Ovary (tissue), 10 donors: ENCODE results near the gene DUOX1. TPM values are rescaled to one million over a fixed set of nuclear protein-coding genes. Genes with fewer than 3 reads are reported as not detected.
"Not testable (repeated sequence)": the region's sequence is repeated elsewhere in the genome, so short reads cannot be mapped to it uniquely, and the experiment has no call there.

Experiments used
- DNase-seq, 5 donors: peaks; one replicate each; pipeline ENCODE4 v3.0.0-alpha.2; 2019 to 2020
- H3K27ac ChIP-seq, 2 donors: fragments of 200-600 bp; one replicate each; pipeline versions ENCODE4 v1.5.1 to v1.8.0; 2019 to 2022
- H3K27me3 ChIP-seq: fragments of 200-600 bp; one replicate; pipeline ENCODE4 v1.8.0; 2022
- H3K36me3 ChIP-seq: fragments of 200-600 bp; sonication (generic); one replicate; pipeline ENCODE4 v1.5.1; 2019
- H3K4me1 ChIP-seq: one replicate; pipeline ENCODE4 v1.8.1; 2013; ENCODE audit warnings: mild to moderate bottlenecking, moderate library complexity; ENCODE audit not compliant: insufficient read depth
- H3K4me3 ChIP-seq: fragments of 200-600 bp; sonication (generic); one replicate; pipeline ENCODE4 v1.5.1; 2017
- H3K9me3 ChIP-seq, 2 donors: fragments of 200-600 bp in 1 of 2; sonication (generic) in 1 of 2; one replicate each; pipeline versions ENCODE4 v1.5.1 to v1.8.1; 2013 to 2019; ENCODE audit warnings: mild to moderate bottlenecking in 1 of 2, moderate library complexity in 1 of 2
- CTCF ChIP-seq, 3 donors: fragments of 450-650 bp in 2 of 3; fragments of 200-600 bp in 1 of 3; IDR thresholded peaks; one replicate each; pipeline versions ENCODE4 v1.5.1 to v1.8.0; 2016 to 2022; ENCODE audit warnings: antibody characterized with exemption in 3 of 3, mild to moderate bottlenecking in 1 of 3
- EP300 ChIP-seq: sonication (generic); formaldehyde crosslinking; IDR thresholded peaks from one replicate; pipeline ENCODE4 v1.6.1; 2017; ENCODE audit warnings: antibody characterized with exemption
- POLR2A ChIP-seq: fragments of 450-650 bp; IDR thresholded peaks from one replicate; pipeline ENCODE4 v1.6.1; 2017; ENCODE audit warnings: antibody characterized with exemption, mild to moderate bottlenecking, moderate library complexity
- WGBS, 3 donors: extraction: QIAGEN DNeasy Blood & Tissue Kit in 1 of 3; methylation state at CpG; one replicate each; pipeline versions ENCODE4 v1.1.5 to v1.1.7; 2013 to 2017; 5-methylcytosine and 5-hydroxymethylcytosine counted together
- intact Hi-C, 4 donors: fragments of 100-400 bp; cut with DNase I; formaldehyde crosslinking; loops; one replicate each; pipeline versions ENCODE4 v1.11.0 to v1.15.1; 2022 to 2023
- long read RNA-seq, 3 donors: library from polyadenylated mRNA in 2 of 3; unstranded in 2 of 3; transcript quantifications; one replicate each; pipeline ENCODE4 v2.0.0 and lab custom pipeline, GENCODE V29; 2021 to 2026
- polyA plus RNA-seq, 2 donors: library from polyadenylated mRNA; stranded (reverse); fragments of 200-250 nt in 1 of 2; fragments of 350-450 nt in 1 of 2; fragmentation: Illumina TruSeq in 1 of 2; extraction: RNeasy Lipid Tissue Mini Kit (QIAGEN cat#74804) in 1 of 2; gene quantifications; one replicate each; pipeline ENCODE4 v1.2.3, GENCODE V29; 2013 to 2014
- total RNA-seq, 7 donors: library from RNA; depleted of rRNA in 2 of 7; stranded (reverse); fragments of >200 nt in 2 of 7; fragmentation: NEBNext Ultra II Directional in 3 of 7; extraction: Animal tissue kit (Norgen Biotek cat#: 25700) in 3 of 7; gene quantifications; one replicate each; pipeline versions ENCODE4 v1.1.0 to v1.2.4, GENCODE V29; 2016 to 2023
- donor health status: DM: no; HTN: no; CAD: no; lungs with moderate emphysema.
- donor health status: DM: no; HTN: no; CAD: no.
- donor health status: Bipolar disorder and iron deficiency.
- donor health status: DM: yes; HTN: yes; CAD: no.
- donor health status: DM: no; HTN: no; CAD: no.
- donor health status: DM: yes; HTN: yes; CAD: no.

Gene DUOX1
- total RNA-seq (1 to 10 TPM in 5 of 7 donors, under 1 TPM in 2; 0.23 to 9.2 (median 2.2) TPM), polyA plus RNA-seq (under 1 TPM; 0.47 to 0.87 TPM)
- long read RNA-seq, donor 1, partial matches to known transcripts = 2 of 157 reads
- long read RNA-seq, donor 1, other reads (novel, unspliced or antisense) = 155 of 157 reads
- long read RNA-seq, donor 2 = 0 reads
- long read RNA-seq, donor 3, partial matches to known transcripts = 1 of 60 reads
- long read RNA-seq, donor 3, other reads (novel, unspliced or antisense) = 59 of 60 reads

- peak within 1 kb of the TSS; percentile 0 for H3K4me3 ChIP-seq
- TF ChIP-seq POLR2A (no peak), CTCF (IDR thresholded peaks at IDR 0.05) (no peak), EP300 (no peak)
- no peaks in the 10 kb centered on the region for H3K36me3 ChIP-seq
- no peak for DNase-seq
- H3K27me3 ChIP-seq = no peaks in the 10 kb centered on the region
- no peak within 1 kb of the TSS for H3K27ac ChIP-seq
- 1 to 2% (median 2%) methylated on average over 36 to 46 of the region's 46 CpGs for WGBS, 3 donors
- H3K4me1 ChIP-seq = peaks cover 5% of the 10 kb centered on the region
- H3K9me3 ChIP-seq = no peaks in the 10 kb centered on the region
- intact Hi-C loops = no loop called here
These were observed at the start of gene DUOX1, which contains the start of gene DUOXA1 for GRCh38 chr15:45129651-45130129. TSS of gene DUOX1 (plus strand) at chr15:45129994. CDS start at chr15:45131967, 1,973 bp downstream. TSS of gene DUOXA1 (minus strand) at chr15:45129879. CDS start at chr15:45123014, 6,865 bp downstream.

GRCh38 chr15:45080593-45080992 lies 49.2 kb upstream of the DUOX1 start:
- H3K27me3 ChIP-seq, H3K4me1 ChIP-seq, DNase-seq, H3K27ac ChIP-seq, intact Hi-C loops, H3K4me3 ChIP-seq, H3K36me3 ChIP-seq, H3K9me3 ChIP-seq: not testable (repeated sequence)
- WGBS, 3 donors = 77 to 90% (median 90%) methylated on average over 2 to 3 of the region's 3 CpGs

GRCh38 chr15:45082412-45082811 lies 47.4 kb upstream of the DUOX1 start:
- DNase-seq, H3K4me1 ChIP-seq, H3K9me3 ChIP-seq, H3K4me3 ChIP-seq, H3K27ac ChIP-seq, H3K27me3 ChIP-seq, H3K36me3 ChIP-seq, intact Hi-C loops: not testable (repeated sequence)
- 38 to 57% (median 44%) methylated on average over 5 to 10 of the region's 10 CpGs for WGBS, 3 donors

GRCh38 chr15:45083223-45083622 lies 46.6 kb upstream of the DUOX1 start:
- Histone ChIP-seq H3K9me3 (no peaks in the 10 kb centered on the region), H3K27me3 (no peaks in the 10 kb centered on the region), H3K27ac (no peak overlapping the region), H3K4me1 (no peaks in the 10 kb centered on the region), H3K36me3 (no peaks in the 10 kb centered on the region), H3K4me3 (no peak overlapping the region)
- TF ChIP-seq POLR2A = no peak
- TF ChIP-seq EP300 = no peak
- TF ChIP-seq CTCF (IDR thresholded peaks at IDR 0.05) = no peak
- DNase-seq = no peak
- intact Hi-C loops = no loop called here

GRCh38 chr15:45084163-45084562 lies 45.6 kb upstream of the DUOX1 start:
- DNase-seq = no peak
- Histone ChIP-seq H3K9me3 (no peaks in the 10 kb centered on the region), H3K4me1 (no peaks in the 10 kb centered on the region), H3K27me3 (no peaks in the 10 kb centered on the region), H3K27ac (no peak overlapping the region), H3K36me3 (no peaks in the 10 kb centered on the region), H3K4me3 (no peak overlapping the region)
- no peak for TF ChIP-seq POLR2A
- TF ChIP-seq EP300 = no peak
- TF ChIP-seq CTCF (IDR thresholded peaks at IDR 0.05) = no peak
- 76 to 90% (median 83%) methylated on average over 3 of the region's 3 CpGs for WGBS, 3 donors
- intact Hi-C loops = no loop called here
